ENCODE results near the gene TFDP2.

TFDP2 gene

DNA sequence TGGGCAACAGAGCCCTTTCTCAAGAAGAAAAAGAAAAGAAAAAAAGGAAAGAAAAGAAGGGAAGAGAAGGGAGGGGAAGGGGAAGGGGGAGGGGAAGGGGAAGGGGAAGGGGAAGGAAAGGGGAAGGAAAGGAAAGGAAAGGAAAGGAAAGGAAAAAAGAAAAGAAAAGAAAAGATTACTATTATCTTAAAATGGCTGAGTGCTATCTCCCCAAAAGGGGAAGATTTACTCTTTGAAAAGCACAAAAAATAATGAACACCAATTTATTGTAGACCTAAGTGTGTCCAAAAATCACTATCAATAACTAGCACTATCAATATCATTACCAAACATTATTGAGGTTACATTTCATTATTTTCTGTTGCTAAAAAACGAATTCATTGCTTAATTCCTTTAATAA is 183.9 kb downstream of the TFDP2 start:
- DNase-seq (ENCODE audit: low read depth in 2 of 2) = no peak

- DNase-seq (ENCODE audit: low read depth in 2 of 2) = no peak
These were observed 186.0 kb downstream of the TFDP2 start for GRCh38 chr3:141963301-141963700.

DNA sequence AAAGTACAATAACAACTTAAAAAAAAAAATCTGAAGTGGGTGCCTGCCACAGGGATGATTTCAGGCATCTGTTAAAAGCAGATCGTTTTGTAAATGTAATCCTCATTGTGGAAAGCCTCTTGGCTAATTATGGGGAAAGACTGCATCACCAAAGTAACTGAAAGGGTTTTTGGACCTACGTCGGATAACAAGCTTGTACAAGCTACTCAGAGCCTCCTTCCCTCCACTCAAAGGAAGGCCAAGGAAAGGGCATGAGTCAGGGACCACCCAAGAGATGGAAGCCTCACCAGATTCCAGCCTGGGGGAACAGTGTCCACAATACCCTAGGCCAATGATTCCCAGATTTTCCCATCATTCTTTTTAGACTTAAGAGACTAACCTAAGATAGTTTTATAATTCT is 188.6 kb downstream of the TFDP2 start:
- no peak for DNase-seq (ENCODE audit: low read depth in 2 of 2)

- no peak for DNase-seq (ENCODE audit: low read depth in 2 of 2)
These were observed 189.5 kb downstream of the TFDP2 start for GRCh38 chr3:141959589-141960554.

DNA sequence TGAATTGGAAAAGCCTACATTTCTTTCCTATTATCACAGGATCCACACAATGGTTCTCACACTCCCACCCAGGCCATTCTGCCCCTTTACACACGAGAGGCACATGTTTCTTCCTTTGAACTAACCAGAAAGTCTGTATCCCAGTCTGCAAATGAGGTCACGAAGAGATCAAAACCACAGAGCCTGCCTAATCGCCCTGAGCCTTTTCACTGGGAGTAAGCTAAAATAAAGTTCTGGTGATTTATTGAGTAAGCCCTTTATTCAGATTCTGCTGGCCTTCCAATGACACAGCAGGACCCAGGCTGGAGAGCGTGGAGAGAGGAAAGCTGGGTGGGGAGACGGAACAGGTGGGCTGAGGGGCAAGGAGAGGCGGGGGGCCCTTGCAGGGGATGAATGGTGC is 194.2 kb downstream of the TFDP2 start:
- no peak for DNase-seq (ENCODE audit: low read depth in 2 of 2)

DNA sequence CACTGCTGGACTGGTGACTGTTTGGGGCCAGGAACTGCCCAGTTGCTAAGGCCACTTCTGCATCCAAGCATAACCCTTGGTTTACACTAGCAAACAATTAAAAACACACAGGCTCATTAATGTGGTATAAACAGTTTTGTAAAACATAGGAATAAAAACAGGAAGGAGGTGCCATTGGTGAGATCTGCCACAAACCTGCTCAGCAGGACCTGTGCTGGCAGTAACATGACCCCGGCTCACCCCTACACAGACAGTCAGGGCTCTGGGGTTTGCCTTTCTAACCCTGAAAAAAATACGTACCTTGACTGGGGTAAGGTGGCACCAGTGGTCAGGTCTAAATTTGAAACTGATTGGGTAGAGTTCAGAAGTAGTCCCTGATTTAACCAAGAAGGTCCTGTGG is 196.7 kb downstream of the TFDP2 start:
- DNase-seq (ENCODE audit: low read depth in 2 of 2) = no peak

- DNase-seq (ENCODE audit: low read depth in 2 of 2) = no peak
These were observed 198.5 kb downstream of the TFDP2 start for GRCh38 chr3:141950572-141951493.

DNA sequence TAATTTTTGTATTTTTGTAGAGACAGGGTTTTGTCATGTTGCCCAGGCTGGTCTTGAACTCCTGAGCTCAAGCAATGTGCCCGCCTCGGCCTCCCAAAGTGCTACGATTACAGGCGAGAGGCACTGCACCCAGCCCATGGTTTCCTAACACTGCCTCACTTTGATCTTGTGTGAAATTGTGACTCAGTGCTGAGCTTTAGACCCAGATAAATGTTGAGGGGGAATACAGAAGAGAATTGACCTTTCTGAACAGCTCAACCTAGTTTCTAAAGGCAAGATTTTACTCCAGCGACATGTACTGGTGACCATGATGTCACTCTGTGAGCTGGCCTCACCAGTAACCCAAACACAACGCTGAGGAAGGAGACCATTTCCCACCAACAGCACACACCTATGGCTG is 199.4 kb downstream of the TFDP2 start:
- no peak for DNase-seq (ENCODE audit: low read depth in 2 of 2)

- no peak for DNase-seq (ENCODE audit: low read depth in 2 of 2)
These were observed 199.9 kb downstream of the TFDP2 start for GRCh38 chr3:141949399-141949798.

DNA sequence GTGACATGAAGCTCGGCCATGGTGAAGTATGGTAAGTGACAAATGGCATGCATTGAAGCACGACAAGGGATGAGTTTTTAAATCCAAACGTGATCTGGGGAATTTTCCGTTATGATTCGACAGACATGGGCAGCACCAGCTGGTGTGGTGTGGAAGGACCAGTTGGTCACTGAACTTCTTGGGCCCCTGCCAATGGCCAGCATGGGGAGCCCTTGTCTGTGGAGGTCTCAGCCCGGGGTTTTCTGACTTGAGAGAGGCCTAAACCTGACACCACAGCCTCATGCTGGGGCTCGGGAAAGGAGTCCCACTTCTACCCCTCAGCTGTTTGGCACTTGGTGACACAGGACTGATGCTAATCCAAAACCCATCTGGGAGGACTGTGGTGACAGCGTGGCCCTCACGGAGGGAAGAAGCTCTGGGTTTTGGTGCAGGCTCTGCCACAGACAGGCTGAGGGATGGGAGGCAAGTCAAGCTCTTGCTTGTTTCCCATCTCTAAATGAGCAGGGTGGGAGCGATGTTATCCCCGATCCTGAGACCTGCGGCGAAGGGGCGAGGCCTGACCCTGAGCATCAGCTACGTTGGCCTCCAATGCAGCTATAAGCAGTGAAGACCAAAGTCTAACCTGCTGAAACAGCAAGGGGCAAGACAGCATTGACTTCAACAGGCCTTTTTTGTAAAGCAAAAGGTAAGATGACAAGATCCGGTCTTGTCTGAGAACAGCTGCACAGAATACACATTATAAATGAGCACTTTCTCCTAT is 203.4 kb downstream of the TFDP2 start:
- DNase-seq (ENCODE audit: low read depth in 2 of 2) = no peak

DNA sequence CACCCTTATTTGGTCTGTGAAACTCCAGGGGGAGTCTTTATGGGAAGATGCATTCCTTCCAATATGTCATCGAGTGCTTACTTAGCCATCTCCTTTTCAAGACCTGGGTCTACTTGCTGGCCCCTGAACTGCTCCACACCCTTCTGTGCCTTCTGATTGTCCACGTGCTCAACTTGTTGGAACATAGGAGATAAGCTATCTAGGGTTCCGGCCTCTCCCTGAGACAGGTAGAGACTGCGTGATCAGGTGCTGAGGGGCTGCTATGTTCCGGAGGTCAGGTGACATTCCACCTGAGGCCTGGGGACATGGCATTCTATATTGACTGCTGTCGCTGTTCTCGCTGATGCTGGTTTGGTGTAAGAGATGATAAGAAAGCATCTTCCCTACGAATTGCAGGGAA is 207.3 kb downstream of the TFDP2 start:
- DNase-seq (ENCODE audit: low read depth in 2 of 2) = no peak

- no peak for DNase-seq (ENCODE audit: low read depth in 2 of 2)
These were observed 208.3 kb downstream of the TFDP2 start for GRCh38 chr3:141941093-141941492.

- peak; percentile 41 to 62 for DNase-seq (ENCODE audit: low read depth in 2 of 2)
These were observed 209.1 kb downstream of the TFDP2 start for GRCh38 chr3:141940194-141940776.

DNA sequence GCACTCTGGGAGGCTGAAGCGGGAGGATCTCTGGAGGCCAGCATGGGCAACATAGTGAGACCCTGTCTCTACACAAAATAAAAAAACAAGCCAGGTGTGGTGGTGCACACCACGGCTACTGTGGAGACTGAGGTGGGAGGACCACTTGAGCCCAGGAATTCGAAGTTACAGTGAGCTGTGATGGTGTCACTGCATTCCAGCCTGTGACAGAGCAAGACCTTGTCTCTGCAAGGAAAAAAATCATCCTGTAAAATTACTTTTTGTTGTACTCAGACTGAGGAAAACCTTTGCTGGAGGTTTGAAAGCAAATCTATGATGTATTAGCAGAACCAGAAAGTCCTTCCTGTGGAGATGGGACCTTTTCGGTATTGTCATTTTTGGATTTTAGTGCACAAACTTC is 209.6 kb downstream of the TFDP2 start:
- no peak for DNase-seq (ENCODE audit: low read depth in 2 of 2)

GRCh38 chr3:141938011-141938500 is 211.3 kb downstream of the TFDP2 start:
- no peak for DNase-seq (ENCODE audit: low read depth in 2 of 2)

DNA sequence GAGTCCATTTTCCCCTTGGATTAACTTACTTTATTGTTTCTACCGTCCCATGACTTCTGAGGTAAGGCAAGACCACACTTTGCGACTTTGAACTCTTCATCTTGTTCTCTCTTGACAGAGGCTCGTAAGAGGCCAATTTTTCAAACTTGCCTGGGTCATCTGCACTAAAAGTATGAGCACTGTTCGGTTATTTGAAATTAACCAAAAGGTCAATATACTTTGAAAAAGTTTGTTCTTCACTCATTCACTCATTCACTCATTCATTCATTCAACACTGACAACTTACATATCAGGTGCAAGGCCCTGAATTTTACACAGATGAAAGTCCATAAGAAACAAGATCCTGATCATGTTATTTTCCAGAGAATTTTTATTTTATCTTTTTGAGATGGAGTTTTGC is 215.0 kb downstream of the TFDP2 start:
- no peak for DNase-seq (ENCODE audit: low read depth in 2 of 2)

DNA sequence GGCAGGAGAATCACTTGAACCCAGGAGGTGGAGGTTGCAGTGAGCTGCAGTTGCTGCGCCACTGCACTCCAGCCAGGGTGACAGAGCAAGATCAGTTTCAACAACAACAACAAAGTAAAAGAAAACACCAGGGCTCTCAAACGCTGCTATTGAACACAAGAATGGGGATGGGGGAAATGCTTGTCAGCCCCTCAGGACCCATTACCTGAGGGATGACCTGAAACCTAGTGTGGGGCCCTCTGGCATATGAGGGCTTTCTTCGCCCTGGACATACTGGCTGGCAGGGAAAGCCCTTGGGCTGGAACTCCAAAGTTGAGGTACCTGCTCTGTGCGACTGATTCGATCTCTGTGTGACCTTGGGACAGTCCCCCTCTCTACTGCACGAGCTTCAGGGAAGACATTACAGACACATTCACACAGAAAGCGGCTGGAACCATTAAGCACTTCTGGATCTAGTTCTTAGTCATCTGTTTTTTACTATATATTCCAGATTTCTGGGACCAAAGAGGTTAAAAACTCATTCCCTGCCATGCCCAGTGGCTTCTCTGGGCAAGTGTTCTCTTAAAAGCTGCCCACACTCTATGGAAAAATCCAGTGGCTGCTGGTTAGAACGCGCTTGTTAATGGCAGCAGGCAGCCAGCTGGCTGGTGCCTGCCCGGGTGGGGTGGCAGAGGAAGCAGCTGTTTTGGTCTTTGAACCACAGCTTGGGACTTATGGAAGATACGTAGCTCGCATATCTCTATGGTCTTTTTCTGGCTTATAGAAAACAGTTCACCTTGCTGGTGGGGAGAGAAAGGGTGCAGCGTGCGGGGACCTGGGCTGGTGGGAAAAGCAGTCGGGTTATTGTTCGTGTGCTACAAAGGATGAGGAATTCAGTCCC is 215.7 kb downstream of the TFDP2 start:
- DNase-seq (ENCODE audit: low read depth in 2 of 2) = no peak

DNA sequence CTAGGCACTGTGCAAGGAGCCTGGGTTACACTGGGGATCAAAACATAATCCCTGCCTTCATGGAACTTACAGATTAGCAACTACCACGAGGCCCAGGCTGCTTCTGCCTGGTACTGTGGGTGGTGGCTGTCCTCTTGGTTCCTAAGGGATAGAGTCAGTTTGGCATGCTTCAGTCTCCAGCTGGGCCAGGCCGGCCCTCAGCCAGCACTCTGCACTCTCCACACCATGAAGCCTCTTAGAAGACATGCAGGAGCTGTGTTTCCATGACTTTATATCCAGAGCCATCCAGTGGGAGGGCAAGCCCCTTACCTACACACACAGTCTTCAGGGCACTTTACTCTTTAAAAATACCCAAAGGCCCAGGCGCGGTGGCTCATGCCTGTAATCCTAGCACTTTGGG is 218.5 kb downstream of the TFDP2 start:
- no peak for DNase-seq (ENCODE audit: low read depth in 2 of 2)

GRCh38 chr3:141929341-141929995 is 219.9 kb downstream of the TFDP2 start:
- no peak for DNase-seq (ENCODE audit: low read depth in 2 of 2)

All from stimulated activated CD4-positive, alpha-beta T cell treated with anti-CD3 and anti-CD28 coated beads, Interleukin-4, amount 100 ng/mL, for 48 hours (primary cell).